Measurements from ENCODE around the gene VSIG8.

Gene VSIG8

GRCh38 chr1:159866905-159867663, 4.6 kb upstream of the VSIG8 start:
- no peak for TF ChIP-seq CTCF (IDR thresholded peaks at IDR 0.05; ENCODE audit: control insufficient read depth, extremely low read depth, insufficient read depth)
- H3K4me3 ChIP-seq (ENCODE audit: low read depth, low read length): no peak overlapping the region
- DNase-seq (ENCODE audit: low read depth): no peak

GRCh38 chr1:159866066-159866465, 3.6 kb upstream of the VSIG8 start:
- TF ChIP-seq CTCF (IDR thresholded peaks at IDR 0.05; ENCODE audit: control insufficient read depth, extremely low read depth, insufficient read depth): no peak
- H3K4me3 ChIP-seq (ENCODE audit: low read depth, low read length): no peak overlapping the region
- DNase-seq (ENCODE audit: low read depth): no peak

- DNase-seq (ENCODE audit: low read depth): no peak
- no peak for TF ChIP-seq CTCF (IDR thresholded peaks at IDR 0.05; ENCODE audit: control insufficient read depth, extremely low read depth, insufficient read depth)
- H3K4me3 ChIP-seq (ENCODE audit: low read depth, low read length): no peak overlapping the region
These were observed 1.8 kb upstream of the VSIG8 start for GRCh38 chr1:159864262-159864661.

- TF ChIP-seq CTCF (IDR thresholded peaks at IDR 0.05; ENCODE audit: control insufficient read depth, extremely low read depth, insufficient read depth): no peak
- no peak overlapping the region for H3K4me3 ChIP-seq (ENCODE audit: low read depth, low read length)
- DNase-seq (ENCODE audit: low read depth): no peak
These were observed 426 bp downstream of the VSIG8 start for GRCh38 chr1:159862031-159862430.

- TF ChIP-seq CTCF (IDR thresholded peaks at IDR 0.05; ENCODE audit: control insufficient read depth, extremely low read depth, insufficient read depth): no peak
These were observed 1.2 kb downstream of the VSIG8 start for GRCh38 chr1:159861218-159861617.

GRCh38 chr1:159860456-159860855, 2.0 kb downstream of the VSIG8 start:
- DNase-seq (ENCODE audit: low read depth): no peak
- no peak overlapping the region for H3K4me3 ChIP-seq (ENCODE audit: low read depth, low read length)
- no peak for TF ChIP-seq CTCF (IDR thresholded peaks at IDR 0.05; ENCODE audit: control insufficient read depth, extremely low read depth, insufficient read depth)

More at GRCh38 chr1:159861218-159861617, 1.2 kb downstream of the VSIG8 start:
- no peak overlapping the region for H3K4me3 ChIP-seq (ENCODE audit: low read depth, low read length)
- DNase-seq (ENCODE audit: low read depth): no peak

Measured in LNCaP clone FGC (cell line).